Activated CD8-positive, alpha-beta memory T cell treated with anti-CD3 and anti-CD28 coated beads for 4 hours (primary cell): ENCODE measurements around the gene EBLN2.
"Not testable (repeated sequence)": the region's sequence is repeated elsewhere in the genome, so short reads cannot be mapped to it uniquely, and the experiment has no call there.

Source experiments
- DNase-seq, 2 donors: peaks; one replicate each; pipeline ENCODE4 v3.0.0-alpha.2; 2020; ENCODE audit warnings: low read depth in 2 of 2

The EBLN2 gene

DNA sequence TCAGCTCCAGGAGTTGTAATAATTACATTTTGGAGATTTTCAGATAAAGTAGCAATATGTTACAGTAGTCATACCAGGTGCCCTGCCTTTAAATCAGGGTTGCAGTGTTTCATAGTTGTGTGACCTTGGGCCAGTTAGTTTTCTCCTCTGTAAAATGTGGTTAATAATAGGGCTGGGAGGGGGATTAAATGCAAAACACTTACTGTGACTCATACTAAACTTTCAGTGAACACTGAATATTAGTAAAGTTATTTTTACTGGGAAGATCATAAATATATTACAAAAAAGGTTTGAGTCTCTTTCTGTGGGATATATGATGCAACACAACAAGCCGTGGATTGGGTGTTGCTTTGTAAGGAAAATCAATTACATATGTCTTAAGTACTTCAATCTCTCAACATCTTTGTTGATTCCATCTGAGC is 1.1 kb upstream of the EBLN2 start:
- no peak for DNase-seq

DNA sequence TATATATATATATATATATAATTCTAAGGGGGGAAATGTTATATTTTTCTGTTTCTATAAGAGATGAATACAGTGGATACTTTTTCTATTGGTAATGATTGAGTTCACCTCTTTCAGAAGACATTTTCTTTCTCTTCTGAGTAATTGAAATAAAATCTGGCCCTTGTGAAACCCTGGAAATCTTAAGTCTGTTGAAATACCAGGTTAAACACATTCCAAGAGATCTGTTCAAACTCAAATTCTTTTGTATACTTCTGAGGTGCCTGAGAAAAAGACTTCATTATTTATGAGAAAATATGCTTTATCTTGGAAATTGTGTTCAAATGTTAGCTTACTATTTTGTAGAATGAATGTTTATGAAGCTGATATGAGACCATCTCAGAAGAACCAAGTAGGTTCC is 4.8 kb downstream of the EBLN2 start:
- DNase-seq = not testable (repeated sequence)

DNA sequence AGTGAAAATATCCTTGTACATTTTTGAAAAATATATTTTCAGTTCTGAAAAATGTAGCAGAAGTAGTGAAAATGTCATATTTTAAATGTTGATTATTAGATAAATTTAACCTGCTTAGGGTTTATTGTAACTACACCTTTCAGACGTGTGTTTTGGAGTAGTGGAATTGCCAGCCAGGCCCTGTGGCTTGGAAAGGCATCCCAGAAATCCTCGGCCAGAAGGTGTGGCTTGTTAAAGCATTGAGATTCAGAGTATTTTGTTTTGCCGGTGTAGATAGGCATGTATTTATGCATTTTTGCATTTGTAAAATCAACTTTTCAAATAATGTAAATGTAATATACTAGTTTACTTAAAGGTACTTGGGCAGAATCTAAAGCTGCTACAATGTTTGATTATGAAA is 7.0 kb downstream of the EBLN2 start:
- no peak for DNase-seq

DNA sequence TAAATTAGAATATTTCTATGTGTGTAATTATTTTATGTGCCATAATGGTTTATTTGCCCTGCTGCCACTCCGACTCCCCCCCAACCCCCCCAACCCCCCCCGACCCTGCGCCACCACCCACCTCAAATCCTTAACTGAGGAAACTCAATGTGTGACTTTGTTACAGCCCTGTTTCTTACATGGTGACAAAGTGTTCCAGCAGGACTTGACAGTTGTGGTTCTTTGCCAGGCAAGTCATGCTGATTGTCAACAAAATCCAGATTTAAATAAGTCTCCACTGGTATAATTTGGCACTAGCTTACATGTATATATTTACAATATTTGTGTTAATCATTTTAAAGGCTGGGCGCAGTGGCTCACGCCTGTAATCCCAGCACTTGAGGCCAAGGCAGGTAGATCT is 7.7 kb downstream of the EBLN2 start:
- no peak for DNase-seq

DNA sequence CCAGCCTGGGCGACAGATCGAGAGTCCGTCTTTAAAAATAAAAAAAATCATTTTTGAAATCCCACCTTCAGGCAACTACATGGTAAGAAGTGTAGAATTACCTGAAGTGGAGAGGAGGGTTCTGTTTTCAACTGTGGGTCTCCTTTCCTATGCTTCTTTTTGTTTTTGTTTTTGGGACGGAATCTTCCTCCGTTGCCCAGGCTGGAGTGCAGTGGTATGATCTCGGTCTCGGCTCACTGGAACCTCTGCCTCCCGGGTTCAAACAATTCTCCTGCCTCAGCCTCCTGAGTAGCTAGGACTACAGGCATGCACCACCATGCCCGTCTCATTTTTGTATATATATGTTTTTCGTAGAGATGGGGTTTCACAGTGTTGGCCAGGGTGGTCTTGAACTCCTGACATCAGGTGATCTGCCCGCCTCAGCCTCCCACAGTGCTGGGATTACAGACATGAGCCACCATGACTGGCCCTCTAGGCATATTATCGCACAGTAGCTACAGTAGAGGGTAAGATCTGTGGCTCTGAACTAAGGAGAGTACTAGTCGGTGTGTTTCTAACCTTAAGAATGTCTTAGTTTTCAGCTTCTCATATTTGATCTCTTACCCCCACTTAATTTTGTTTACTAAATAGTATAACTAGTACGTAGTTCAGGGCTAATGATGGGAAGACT is 8.5 kb downstream of the EBLN2 start:
- no peak for DNase-seq

DNA sequence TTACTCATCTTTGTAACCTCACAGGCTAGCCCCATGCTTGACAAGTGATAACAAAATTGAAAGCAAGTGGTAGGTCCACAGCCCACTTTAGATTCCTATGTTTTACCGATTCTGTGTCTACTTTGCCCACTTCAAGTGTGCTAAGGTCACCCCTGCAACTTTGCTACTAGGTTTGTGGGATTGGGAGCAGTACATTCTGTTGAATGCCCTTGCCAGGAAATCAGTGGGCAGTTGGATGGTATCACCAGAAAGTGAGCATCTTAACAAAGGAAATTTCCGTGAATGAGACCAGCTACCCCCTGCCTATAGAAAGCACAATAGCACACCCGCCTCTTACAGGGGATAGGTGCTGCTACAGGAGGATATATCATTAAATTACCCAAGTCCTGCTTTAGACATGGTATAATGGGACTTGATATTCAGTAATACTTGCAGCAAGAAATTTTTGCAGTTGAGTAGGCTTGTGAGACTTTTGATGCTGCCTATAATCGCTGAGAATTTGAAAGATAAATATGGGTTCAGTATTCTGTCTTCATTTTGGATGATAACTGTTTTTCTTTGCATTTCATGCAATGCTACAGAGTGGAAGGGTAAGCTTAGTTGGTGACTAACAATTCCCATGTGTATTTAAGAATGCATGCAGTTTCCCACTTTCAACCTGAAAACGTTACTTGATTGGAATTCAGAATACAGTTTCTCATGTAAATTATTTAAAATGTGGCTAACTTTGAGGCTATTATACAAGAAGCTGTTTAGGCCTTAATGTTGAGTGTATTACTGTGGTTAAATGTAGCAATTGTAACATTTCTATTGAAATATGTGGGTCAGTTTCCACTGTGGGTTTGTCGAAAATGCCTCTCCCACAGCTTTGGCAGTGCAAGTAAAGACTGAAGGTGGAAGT is 9.5 kb downstream of the EBLN2 start:
- DNase-seq = no peak

DNA sequence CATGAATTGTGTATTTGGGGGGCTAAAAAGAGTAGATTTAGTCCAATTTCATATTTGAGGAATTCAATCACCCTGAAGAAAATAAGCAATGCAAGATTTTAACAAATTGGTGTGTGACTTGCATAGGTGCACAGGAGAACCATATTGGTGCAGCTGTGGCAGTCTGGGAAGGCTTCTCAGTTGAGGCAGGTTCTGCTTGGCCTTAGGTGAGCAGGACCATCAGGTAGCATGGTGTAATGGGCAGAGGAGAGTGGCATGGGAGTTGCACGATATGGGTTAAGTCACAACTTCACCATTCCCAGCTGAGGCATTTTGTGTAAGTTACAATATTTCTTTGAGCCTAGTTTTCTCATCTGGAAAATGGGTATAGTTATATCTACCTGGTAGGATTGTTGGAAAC is 10.5 kb downstream of the EBLN2 start:
- no peak for DNase-seq

DNA sequence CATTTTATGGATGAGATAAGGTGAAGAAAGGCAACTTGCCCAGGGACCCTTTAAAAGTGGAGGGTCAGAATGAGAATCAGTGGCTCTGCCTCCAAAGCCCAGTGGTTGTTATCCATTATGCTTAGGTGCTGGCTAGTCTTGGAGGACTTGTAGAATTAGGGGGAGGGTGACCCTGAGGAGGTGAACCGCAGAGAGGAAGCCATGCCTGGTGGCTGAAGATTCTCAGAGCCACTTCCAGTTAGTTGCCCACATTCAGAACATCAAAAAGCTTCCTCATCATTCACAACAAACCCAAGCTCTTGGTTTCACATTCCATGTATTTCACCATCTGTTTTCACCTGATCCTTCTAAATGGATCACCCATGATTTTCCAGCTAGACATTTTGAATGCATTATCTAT is 11.2 kb downstream of the EBLN2 start:
- DNase-seq = no peak

DNA sequence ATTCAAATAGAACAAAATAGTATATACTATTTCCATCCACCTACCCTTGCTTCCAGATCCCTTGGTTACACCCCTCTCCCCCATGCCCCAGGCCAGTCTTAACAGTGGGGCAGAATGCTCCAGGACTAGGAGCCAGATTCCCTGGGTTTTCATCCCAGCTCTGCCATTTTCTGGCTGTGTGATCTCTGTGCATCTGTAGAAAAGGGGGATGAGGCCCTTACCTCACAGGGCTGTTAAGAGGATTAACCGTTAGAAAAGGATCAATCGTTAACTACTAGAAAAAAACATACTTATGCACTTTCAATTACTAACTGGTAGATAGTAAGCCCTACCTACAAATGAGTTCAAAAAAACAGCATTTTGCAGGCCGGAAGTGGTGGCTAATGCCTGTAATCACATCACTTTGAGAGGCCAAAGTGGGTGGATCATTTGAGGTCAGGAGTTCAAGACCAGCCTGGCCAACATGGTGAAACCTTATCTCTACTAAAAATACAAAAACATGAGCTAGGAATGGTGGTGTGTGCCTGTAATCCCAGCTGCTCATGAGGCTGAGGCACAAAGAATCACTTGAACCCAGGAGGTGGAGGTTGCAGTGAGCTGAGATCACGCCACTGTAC is 11.7 kb downstream of the EBLN2 start:
- DNase-seq = no peak

DNA sequence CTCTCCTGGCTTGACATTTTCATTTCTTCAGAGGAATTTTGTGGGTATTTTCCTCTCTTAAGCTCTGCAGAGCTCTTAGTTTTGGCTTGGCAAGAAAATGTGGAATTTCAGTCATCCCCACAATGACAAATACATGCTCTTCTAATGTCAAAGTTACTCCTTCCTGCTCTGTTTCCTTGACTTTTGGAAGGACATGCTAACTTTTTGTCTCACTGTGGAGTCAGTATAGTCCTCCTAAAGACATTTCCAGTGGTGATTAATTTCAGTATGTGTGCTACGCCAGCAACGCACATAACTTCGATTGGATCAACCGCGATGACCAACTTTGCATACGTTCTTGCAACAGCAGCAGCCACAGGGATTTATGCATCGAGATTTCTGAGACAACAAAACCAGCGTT is 13.3 kb downstream of the EBLN2 start:
- DNase-seq = no peak

DNA sequence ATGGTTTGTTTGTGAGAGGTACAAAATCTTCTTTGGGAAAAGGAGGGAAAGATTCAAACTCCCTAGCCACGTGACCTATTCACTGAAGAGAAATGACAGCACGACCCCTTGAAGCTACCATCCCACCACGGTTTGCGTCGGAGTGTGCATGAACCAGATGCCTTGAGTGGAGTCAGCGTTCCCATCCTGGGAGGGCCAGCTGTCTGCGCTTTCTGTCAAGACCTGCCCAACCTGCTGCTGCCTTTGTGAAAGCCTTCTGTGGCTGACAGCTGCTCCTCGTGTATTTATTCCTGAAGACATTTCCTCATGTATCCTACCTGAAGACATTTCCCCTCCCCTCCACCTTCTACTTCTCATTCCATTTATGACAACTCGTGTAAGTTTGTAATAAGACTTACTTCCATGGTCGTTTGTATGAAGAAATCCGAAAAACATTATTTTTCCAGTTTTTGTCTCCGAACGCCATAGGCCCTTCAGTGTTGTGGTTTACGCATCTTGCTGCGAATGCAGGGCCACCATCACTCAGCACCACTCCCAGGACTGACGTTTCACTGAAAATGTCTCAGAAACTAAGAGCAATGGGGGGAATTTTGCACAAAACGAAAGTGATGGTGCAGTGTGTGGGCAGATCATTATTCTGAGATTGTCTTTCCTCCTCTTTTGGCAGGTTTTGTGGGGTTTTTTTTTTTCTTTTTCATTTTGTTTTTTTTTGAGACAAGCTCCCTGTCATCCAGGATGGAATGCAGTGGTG is 18.9 kb downstream of the EBLN2 start:
- no peak for DNase-seq

DNA sequence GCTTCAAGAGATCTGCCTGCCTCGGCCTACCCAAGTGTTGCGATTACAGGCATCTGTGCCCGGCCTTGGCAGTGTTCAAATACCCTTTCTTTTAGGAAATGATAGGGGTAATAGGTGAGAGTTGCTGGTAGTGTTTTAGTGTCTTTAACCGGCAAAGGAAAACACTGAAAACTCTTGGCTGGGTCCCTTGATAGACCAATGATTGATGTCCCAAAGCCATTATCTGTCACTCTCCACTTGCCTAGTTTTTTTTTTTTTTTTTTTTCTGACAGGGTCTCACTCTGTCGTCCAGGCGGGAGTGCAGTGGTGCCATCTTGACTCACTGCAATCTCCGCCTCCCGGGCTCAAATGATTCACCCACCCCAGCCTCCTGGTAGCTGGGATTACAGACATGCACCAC is 19.7 kb downstream of the EBLN2 start:
- no peak for DNase-seq

DNA sequence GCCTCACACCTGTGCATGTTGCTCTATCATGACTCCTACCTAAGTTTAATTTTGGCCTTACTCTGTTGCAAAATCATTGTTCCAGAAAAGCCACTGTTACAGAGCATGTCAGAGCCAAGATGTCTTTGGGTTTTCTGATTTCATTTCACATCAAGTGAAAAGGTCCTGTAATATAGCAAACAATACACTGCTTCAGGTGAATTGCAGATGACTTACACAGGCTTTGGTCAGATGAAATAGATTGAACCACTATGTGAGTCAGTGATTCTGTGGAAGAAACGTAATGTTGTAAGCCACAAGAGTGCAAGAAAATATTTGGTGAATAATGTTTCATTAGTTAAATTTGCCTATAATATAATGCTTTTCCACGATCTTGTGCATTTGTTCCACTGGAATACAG is 22.7 kb downstream of the EBLN2 start:
- DNase-seq = no peak

DNA sequence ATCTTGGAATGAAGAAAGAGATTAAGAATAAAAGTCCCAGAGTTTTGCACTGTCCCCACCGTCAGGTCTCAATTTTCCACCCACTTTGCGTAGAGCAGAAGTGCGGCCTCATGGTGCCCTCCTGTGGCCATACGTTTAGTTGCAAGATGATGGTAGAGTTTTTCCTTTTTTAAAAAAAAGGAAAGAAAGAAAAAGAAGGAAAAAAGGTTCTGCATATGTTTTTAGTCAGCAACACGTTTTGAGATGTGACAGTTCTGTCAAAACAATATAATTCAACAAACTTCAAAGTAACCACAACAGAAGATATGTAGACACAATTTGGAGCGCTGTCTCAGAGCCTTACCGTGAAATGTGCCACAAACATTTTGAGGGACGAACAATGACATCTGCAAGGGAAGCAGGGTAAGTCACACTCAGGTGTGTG is 24.6 kb downstream of the EBLN2 start:
- peak; percentile 3 to 9 for DNase-seq

DNA sequence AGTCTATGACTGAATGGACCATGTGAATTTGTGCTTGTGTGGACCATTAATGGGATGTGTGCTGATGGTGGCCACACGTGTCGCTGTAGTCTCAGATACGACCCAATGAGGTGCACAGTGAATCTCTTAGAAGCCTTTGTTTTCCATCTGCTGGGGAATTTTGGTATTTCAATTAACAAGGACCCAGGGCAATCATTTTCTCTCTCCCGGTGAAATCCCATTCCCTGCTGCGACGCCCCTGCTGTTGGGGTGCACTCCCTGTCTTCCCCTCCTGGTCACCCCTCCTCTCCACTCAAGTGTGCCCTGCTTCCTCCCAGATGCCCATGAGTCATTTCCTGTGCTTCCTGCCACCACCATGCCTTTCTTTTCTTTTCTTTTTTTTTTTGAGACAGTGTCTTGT is 32.7 kb downstream of the EBLN2 start:
- no peak for DNase-seq

DNA sequence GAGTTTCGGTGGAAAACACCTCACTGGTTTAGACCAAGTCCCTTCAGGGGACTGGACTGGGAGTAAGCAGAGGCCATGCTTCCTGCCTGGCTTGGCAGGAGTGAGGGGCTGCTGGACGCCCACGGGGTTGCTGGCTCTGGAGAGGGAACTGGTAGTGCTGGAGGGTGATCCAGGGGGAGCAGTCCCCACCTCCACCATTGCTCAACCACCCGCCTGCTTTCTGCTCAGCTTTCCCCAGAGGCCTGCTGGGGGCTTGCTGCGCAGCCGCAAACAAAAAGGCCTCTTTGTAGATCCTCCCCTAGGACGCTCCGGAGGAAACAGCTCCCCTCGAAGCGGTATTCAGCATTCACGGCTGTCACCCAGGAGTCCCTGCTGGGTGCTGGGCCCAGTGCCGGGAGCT is 33.5 kb downstream of the EBLN2 start:
- DNase-seq = no peak

DNA sequence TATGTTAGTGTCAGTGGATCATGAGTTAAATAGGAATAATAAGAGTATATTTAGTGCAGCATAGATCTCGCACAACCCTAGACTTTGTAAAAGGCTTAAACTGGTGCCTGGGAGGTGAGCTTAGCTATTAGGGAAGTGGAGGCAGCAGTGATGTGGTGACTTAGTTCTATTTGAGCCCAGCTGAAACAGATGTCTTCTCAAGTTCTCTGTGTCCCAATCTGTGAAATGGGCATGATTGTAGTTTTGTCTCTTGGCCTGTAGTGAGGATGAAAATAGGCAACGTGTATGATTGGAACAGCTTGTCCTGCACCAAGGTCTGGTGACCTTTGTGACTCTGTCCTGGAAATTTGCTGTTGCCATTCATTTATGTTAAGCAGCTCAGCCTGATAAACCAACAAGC is 34.7 kb downstream of the EBLN2 start:
- no peak for DNase-seq

DNA sequence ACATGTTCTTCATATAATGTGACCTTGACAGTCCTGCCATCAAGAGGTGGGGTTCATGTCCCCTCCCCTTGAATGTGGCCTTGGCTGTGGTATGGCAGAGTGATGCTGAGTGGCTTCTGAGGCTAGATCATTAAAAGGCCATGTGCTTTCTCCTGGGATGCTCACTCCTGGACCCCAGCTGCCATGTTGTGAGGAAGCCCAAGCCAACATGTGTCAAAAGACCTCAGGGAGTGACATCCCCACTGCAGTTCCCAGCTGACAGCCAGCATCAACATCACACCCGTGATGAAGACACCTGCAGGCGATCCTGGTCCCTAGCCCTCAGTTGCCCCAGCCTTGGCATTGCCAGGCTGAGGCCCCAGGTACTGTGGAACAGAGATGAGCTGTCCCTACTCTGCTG is 36.6 kb downstream of the EBLN2 start:
- DNase-seq = no peak

DNA sequence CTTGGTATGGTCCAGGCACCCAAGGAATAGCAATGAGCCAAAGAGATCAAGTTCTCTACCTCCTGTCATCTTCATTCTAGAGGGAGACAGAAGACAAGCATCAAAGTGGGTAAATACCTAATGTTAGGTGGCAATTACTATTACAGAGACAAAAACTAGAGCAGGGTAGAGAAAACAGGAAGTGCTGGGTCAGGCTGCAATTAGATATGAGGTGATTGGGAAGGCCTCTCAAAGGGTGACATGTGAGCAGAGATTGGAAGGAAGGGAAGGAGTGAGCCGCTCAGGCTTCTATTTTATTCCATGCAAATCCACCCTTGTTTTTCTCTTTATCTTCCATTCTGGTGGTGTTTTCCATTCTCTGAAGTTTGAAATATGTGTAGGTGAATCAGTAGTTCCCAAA is 37.4 kb downstream of the EBLN2 start:
- no peak for DNase-seq

DNA sequence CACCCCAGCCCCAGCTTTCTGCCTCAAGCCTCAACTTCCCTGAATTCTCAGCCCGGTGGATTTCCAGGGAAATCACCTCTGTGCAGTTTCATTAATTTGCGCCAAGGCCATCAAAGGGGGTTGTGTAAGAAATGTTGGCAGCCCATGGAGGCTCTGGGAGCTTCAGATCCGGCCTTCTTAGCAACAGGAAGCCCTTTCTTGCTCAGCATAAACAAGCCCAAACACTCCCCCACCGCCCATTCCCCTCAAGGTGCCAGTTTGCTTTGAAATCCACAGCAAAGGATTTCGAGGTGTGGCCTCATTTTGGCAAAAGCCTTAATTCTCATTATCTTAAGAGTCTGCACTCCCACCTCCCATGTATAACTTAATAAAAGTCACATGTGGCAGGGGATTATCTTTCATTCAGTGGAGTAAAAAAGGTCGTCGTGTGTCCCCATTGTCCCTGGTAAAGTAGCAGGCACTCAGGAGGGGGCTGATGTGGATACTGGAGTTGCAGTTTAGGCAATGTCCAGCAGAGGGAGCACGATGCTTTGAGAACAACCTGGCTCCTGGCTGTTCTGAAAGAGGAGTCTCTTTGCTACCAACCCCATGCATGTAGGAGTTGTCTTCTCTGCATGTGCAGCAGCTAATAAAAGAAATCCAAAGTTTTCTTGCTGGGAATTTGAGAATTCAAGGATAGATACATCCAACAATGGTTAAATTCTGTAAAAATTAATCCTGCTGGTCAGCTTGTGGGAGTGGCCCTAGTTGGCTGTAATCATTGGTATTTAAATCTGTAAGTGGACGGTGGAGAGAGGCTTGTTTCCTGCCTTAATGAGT is 39.5 kb downstream of the EBLN2 start:
- DNase-seq = peak; percentile 47 to 59

DNA sequence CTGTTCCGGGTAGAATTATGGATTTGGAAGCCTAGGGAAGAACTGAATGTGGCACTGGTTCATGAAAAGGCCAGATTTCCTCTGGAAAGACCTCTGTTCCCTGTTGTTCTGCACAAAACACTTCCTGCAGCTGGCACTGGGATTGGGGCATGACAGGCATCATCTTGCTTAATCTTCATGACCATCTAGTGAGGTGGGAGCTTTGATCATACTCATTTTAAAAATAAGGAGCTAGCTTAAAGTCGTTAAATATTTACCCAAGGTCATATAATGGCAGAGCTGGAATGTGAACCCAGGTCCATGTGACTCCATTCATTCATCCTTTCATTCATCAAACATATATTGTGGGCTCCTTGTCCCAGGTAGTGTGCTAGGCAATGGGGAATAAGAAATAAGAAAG is 40.4 kb downstream of the EBLN2 start:
- no peak for DNase-seq
